ENCODE measurements around the gene RTN4RL1.

GRCh38 chr17:2027528-2028233, 2.5 kb upstream of the RTN4RL1 start:
- TF ChIP-seq CTCF (IDR thresholded peaks at IDR 0.05), result no peak
- TF ChIP-seq POLR2AphosphoS5 (IDR thresholded peaks at IDR 0.05), result no peak

Data from suprapubic skin (tissue), 3 donors.